Subcutaneous adipose tissue (tissue), 4 donors: ENCODE measurements around the gene NAPB. TPM values are rescaled to one million over a fixed set of nuclear protein-coding genes. Genes with fewer than 3 reads are reported as not detected.

Experiments
- total RNA-seq, 4 donors: library from RNA; depleted of rRNA; stranded (reverse); fragments of >200 nt; gene quantifications; one replicate each; pipeline ENCODE4 v1.1.0, GENCODE V29; 2016
- TF ChIP-seq, protein P1 (sequence below): fragments of 450-650 bp; IDR thresholded peaks from one replicate; pipeline ENCODE4 v1.5.1; 2016; ENCODE audit warnings: low read depth, mild to moderate bottlenecking, control low read depth, antibody characterized with exemption, moderate library complexity

The NAPB gene
- 10 to 100 TPM; 12.4 to 15.6 (median 13.6) TPM for total RNA-seq

DNA sequence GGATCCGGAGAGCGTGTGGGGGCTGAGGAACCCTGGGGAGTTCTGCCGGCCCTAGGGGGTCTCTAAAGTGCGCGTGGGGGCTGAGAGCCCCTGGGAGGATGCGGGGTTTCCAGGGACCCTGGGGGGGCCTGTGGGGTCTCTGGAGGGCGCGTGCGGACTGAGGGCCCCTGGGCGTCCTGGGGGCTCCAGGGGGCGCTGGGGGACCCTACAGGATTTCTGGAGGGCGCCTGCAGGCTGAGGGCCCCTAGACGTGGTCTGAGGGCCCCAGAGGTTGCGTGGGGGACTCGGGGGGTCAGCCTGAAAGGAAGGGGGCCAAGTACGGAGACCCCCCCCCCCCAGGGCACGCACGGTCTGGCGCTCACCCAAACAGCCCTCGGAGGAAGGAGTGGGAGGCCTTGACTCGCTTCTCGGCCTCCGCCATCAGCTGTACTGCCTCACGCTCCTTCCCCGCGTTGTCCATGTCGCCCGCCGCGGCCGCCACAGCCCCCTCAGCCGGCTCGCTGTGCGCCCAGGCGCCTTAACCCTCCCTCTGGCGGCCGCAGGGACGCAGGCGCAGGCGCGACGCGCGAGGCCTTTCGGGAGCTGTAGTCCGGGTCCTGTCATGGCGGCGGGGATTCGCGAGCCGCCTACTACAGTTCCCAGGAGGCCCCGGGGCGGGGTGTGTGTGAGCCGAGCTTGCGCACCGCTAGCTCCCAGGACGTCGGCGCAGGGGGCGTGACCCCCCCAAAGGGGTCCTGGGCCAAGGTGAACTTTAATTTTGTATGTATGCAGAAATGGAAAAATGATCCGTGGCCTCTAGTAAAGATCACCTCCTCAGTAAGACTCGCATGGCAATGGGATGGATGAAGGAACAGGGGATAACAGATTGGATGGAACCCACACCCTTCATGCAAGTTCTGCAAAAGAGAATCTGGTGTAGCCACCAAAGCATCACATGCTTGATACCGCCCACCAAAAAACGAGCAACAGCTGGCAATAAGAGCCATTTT, at the start of gene NAPB:
Gene NAPB, minus strand, starts transcription at position 546 of the 989 bp plus-strand sequence. Its CDS starts 86 bp downstream, at position 460.
- TF ChIP-seq, protein P1, sequence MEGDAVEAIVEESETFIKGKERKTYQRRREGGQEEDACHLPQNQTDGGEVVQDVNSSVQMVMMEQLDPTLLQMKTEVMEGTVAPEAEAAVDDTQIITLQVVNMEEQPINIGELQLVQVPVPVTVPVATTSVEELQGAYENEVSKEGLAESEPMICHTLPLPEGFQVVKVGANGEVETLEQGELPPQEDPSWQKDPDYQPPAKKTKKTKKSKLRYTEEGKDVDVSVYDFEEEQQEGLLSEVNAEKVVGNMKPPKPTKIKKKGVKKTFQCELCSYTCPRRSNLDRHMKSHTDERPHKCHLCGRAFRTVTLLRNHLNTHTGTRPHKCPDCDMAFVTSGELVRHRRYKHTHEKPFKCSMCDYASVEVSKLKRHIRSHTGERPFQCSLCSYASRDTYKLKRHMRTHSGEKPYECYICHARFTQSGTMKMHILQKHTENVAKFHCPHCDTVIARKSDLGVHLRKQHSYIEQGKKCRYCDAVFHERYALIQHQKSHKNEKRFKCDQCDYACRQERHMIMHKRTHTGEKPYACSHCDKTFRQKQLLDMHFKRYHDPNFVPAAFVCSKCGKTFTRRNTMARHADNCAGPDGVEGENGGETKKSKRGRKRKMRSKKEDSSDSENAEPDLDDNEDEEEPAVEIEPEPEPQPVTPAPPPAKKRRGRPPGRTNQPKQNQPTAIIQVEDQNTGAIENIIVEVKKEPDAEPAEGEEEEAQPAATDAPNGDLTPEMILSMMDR: no peak

DNA sequence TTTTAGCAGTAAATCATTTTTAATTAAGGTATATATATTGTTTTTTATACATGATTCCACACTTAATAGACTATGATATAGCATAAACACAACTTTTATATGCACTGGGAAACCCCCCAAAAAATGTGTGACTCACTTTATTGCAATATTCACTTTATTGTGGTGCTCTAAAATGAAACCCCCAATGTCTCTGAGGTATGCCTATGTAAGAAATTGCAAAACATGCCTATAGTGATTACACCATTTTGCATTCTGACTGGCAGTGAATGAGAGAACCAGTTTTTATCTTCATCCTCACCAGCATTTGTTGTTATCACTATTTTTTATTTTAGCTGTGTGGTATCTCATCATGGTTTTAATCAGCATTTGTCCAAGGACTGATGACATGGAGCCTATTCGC, 39.9 kb upstream of the NAPB start:
- TF ChIP-seq, protein P1: no peak

DNA sequence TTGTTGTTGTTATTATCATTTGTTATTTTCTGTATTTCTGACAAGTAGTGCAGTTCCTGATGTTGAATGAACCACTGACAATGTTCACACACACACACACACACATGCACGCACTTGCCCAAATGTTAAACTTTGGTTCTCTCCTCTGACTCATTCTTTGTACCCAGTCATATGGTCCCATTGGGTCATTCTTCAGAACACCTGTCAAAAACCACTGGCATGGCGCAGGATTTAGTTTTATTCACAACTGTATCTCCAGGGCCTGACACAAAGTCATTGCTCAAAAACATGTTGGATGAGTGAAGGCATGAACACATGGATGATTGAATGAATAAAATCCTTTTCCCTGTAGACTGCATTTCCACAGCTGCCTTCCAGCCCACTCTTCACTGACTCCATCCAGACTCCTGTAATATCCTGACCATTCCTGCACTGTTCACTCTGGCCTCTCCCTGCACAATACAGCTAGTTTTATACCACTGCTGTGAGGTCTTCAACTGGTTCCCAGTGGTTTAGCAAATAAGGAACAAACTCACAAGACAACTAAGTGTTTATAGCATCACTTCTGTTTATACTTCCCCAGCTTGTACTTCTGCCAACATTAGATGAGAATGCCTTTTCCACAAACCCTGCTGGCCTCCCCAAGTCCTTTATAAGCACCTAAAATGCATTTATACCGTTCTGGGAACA, 38.3 kb upstream of the NAPB start:
- TF ChIP-seq, protein P1: no peak

DNA sequence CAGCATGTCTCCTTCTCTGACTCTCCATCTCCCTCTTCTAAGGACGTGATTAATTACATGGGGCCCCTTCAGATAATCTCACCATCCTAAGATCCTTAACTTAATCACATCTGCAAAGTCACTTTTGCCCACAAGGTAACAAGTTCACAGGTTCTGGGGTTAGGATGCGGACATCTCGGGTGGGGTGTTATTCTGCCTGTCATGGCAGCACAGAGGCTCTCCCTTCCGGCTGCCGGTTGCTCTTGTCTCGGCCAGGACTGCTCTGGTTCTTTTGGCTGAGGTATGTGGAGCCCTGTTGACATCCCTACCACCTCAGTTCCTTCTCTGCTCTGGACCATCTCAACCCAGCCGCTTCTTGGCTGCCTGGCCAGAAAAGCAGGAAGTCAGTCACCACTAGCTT, 35.6 kb upstream of the NAPB start:
- TF ChIP-seq, protein P1: no peak

DNA sequence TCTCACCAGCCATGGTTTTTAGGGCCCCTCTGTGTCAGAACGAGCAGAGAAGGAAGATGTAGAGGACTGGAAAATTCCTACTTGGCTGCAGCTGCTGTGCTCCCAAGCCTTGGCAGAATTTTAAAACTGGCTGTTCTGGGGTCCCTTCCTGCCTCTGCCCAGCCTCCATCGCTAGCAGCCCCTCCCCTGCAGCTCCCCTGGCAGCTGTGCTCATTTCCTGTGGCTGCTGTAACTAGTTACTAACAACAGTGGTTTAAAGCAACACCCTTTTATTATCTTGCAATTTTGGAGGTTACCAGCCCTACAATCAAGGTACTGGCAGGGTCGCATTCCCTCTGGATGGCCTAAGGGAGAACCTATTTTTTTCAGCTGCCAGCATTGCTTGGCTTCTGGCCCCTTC, 35.1 kb upstream of the NAPB start:
- TF ChIP-seq, protein P1: no peak

DNA sequence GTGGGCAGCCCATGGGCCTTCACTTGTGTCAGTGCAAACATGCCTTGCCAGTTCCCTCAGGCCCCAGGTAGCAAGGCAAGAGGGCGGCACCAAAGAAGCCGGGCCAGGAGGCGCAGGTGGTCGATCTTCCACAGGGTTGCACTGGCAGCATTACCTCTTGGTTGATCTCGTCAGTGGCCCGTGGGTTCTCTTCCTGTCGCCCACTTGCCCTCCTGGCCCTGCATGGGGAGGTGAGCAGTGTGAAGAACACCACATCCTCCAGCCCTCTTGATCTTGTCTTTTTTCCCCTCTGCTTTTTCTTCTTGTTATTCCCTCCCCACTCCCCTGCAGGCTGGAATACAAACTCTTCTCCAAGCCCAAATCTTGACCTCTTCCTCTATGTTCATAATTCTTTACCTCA, 34.4 kb upstream of the NAPB start:
- TF ChIP-seq, protein P1: no peak

DNA sequence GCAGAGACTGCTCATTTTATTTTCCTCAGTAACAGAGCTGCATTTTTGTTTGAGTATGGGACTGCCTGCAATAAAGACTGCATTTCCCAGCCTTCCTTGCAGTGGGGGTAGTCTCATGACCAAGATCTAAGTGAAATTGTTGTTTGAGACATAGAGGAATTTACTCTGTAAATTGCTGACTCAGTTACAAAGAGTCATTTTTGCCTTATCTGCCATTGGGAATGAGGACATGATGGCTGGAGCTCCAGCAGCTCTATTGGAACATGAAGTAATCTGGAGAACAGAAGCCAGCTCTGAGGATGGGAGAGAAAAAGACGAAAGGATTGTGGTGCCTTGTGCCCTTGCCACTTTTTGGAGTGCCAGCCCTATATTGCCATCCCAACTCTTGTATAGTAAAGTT, 33.5 kb upstream of the NAPB start:
- TF ChIP-seq, protein P1: no peak
